ENCODE results near the gene GRM7.

- TF ChIP-seq CTCF (IDR thresholded peaks at IDR 0.05), result no peak
- no peak for TF ChIP-seq POLR2A (IDR thresholded peaks at IDR 0.05)
Observed at GRCh38 chr3:7640787-7641186, 779.9 kb downstream of the GRM7 start.
